Neural cell (in vitro differentiated cells): ENCODE data around the gene LORICRIN. TPM values are rescaled to one million over a fixed set of nuclear protein-coding genes. Genes with fewer than 3 reads are reported as not detected.
"Not testable (repeated sequence)": the region's sequence is repeated elsewhere in the genome, so short reads cannot be mapped to it uniquely, and the experiment has no call there.

Experiments
- H2AFZ ChIP-seq: fragments of 200-600, 300-800 bp; sonication (generic), shearing (Covaris generic); 2 replicates; pipeline ENCODE4 v1.6.0; 2014; ENCODE audit warnings: low read depth, mild to moderate bottlenecking, antibody characterized with exemption, low read length, moderate library complexity
- H3F3A ChIP-seq: fragments of 200-600 bp; shearing (Covaris generic); 2 replicates; pipeline ENCODE4 v1.6.1; 2016; ENCODE audit warnings: mild to moderate bottlenecking, moderate library complexity, mixed read lengths, antibody characterized with exemption, low read length; ENCODE audit not compliant: insufficient read depth, poor library complexity, severe bottlenecking
- H3K27ac ChIP-seq: fragments of 200-600, 300-800 bp; sonication (generic), shearing (Covaris generic); 2 replicates; pipeline ENCODE4 v1.5.1; 2014; ENCODE audit warnings: mild to moderate bottlenecking, low read length, moderate library complexity
- H3K27me3 ChIP-seq: fragments of 300-800, 200-600 bp; sonication (generic), shearing (Covaris generic); 2 replicates; pipeline ENCODE4 v1.6.0; 2014; ENCODE audit warnings: mild to moderate bottlenecking, low read depth, low read length, moderate library complexity; ENCODE audit not compliant: insufficient read depth
- H3K36me3 ChIP-seq: fragments of 300-800, 200-600 bp; sonication (generic), shearing (Covaris generic); 2 replicates; pipeline ENCODE4 v1.5.1; 2014; ENCODE audit warnings: mild to moderate bottlenecking, antibody characterized with exemption, low read length, moderate library complexity; ENCODE audit not compliant: insufficient read depth
- H3K4me2 ChIP-seq: fragments of 300-800, 200-600 bp; sonication (generic), shearing (Covaris generic); 2 replicates; pipeline ENCODE4 v1.6.0; 2014; ENCODE audit warnings: mild to moderate bottlenecking, low read length
- H3K4me3 ChIP-seq: fragments of 300-800, 200-600 bp; sonication (generic), shearing (Covaris generic); 2 replicates; pipeline ENCODE4 v1.5.1; 2014; ENCODE audit warnings: mild to moderate bottlenecking, low read length, moderate library complexity
- H3K79me2 ChIP-seq: fragments of 200-600 bp; shearing (Covaris generic); replicated peaks from 2 replicates; pipeline ENCODE4 v1.6.0; 2014; ENCODE audit warnings: mild to moderate bottlenecking, low read length, moderate library complexity; ENCODE audit not compliant: insufficient read depth
- H3K9ac ChIP-seq: fragments of 300-800, 200-600 bp; sonication (generic), shearing (Covaris generic); 2 replicates; pipeline ENCODE4 v1.6.1; 2016; ENCODE audit warnings: mild to moderate bottlenecking, low read length, mixed read lengths
- H3K9me2 ChIP-seq: fragments of 200-600 bp; shearing (Covaris generic); 2 replicates; pipeline ENCODE4 v1.6.1; 2016; ENCODE audit warnings: mild to moderate bottlenecking, low read length, mixed read lengths; ENCODE audit not compliant: insufficient read depth
- H3K9me3 ChIP-seq: fragments of 200-600, 300-800 bp; sonication (generic), shearing (Covaris generic); 2 replicates; pipeline ENCODE4 v1.6.1; 2016; ENCODE audit warnings: mild to moderate bottlenecking, mixed run types, low read length, moderate library complexity, mixed read lengths
- H4K20me1 ChIP-seq: fragments of 200-600 bp; shearing (Covaris generic); 2 replicates; pipeline ENCODE4 v1.6.1; 2016; ENCODE audit warnings: mild to moderate bottlenecking, mixed run types; ENCODE audit not compliant: insufficient read depth
- CTCF ChIP-seq: fragments of 450-650 bp; IDR thresholded peaks from 2 replicates; pipeline ENCODE4 v1.5.1; 2014; ENCODE audit warnings: antibody characterized with exemption, mild to moderate bottlenecking, moderate library complexity; ENCODE audit not compliant: poor library complexity, severe bottlenecking
- EP300 ChIP-seq: fragments of 450-650 bp; conservative IDR thresholded peaks from 2 replicates; pipeline ENCODE4 v1.6.1; 2014; ENCODE audit warnings: antibody characterized with exemption, mild to moderate bottlenecking, moderate library complexity; ENCODE audit not compliant: poor library complexity, severe bottlenecking
- EZH2 ChIP-seq: fragments of 200-600, 300-800 bp; shearing (Covaris generic), sonication (generic); IDR thresholded peaks from 2 replicates; pipeline ENCODE4 v1.6.1; 2014; ENCODE audit warnings: antibody characterized with exemption, low read length, borderline replicate concordance, mild to moderate bottlenecking; ENCODE audit not compliant: insufficient read depth, poor library complexity, severe bottlenecking
- MXI1 ChIP-seq: fragments of 450-650 bp; conservative IDR thresholded peaks from 2 replicates; pipeline ENCODE4 v1.6.1; 2014; ENCODE audit warnings: antibody characterized with exemption, mild to moderate bottlenecking; ENCODE audit not compliant: poor library complexity, severe bottlenecking
- POLR2AphosphoS5 ChIP-seq: IDR thresholded peaks from 2 replicates; pipeline ENCODE4 v1.6.1; 2012
- RAD21 ChIP-seq: fragments of 450-650 bp; conservative IDR thresholded peaks from 2 replicates; pipeline ENCODE4 v1.6.1; 2014; ENCODE audit warnings: antibody characterized with exemption, mild to moderate bottlenecking, moderate library complexity
- REST ChIP-seq: IDR thresholded peaks from 2 replicates; pipeline ENCODE4 v1.6.1; 2012; ENCODE audit warnings: borderline replicate concordance
- SMC3 ChIP-seq: fragments of 450-650 bp; conservative IDR thresholded peaks from 2 replicates; pipeline ENCODE4 v1.6.1; 2014; ENCODE audit warnings: antibody characterized with exemption, mild to moderate bottlenecking, moderate library complexity; ENCODE audit not compliant: poor library complexity
- TAF1 ChIP-seq: IDR thresholded peaks from 2 replicates; pipeline ENCODE4 v1.6.1; 2012; ENCODE audit warnings: low read depth
- polyA plus RNA-seq: library from polyadenylated mRNA; depleted of rRNA; stranded (reverse); fragments of >200 nt; gene quantifications from 2 replicates; pipeline ENCODE4 v1.2.3, GENCODE V29; 2014

Gene LORICRIN
- polyA plus RNA-seq, 1 donor from 2014 or later: 1.3 TPM

GRCh38 chr1:153227810-153228209 is 31.7 kb upstream of the LORICRIN start:
- H3K4me2 ChIP-seq: no peak overlapping the region
- H3F3A ChIP-seq: no peaks in the 10 kb centered on the region
- no peak overlapping the region for H3K27ac ChIP-seq
- H3K4me3 ChIP-seq: no peak overlapping the region
- no peaks in the 10 kb centered on the region for H3K27me3 ChIP-seq
- no peaks in the 10 kb centered on the region for H3K36me3 ChIP-seq
- no peaks in the 10 kb centered on the region for H3K9me2 ChIP-seq
- H3K79me2 ChIP-seq: no peaks in the 10 kb centered on the region
- H4K20me1 ChIP-seq: no peaks in the 10 kb centered on the region
- no peak for TF ChIP-seq REST
- TF ChIP-seq RAD21: no peak
- no peak for TF ChIP-seq EZH2
- TF ChIP-seq SMC3: no peak
- no peak for TF ChIP-seq EP300
- no peak for TF ChIP-seq POLR2AphosphoS5
- TF ChIP-seq TAF1: no peak
- TF ChIP-seq CTCF: no peak
- no peak for TF ChIP-seq MXI1
- no peak overlapping the region for H3K9ac ChIP-seq
- no peaks in the 10 kb centered on the region for H3K9me3 ChIP-seq
- H2AFZ ChIP-seq: no peak overlapping the region

- H3F3A ChIP-seq: no peaks in the 10 kb centered on the region
- H4K20me1 ChIP-seq: no peaks in the 10 kb centered on the region
- H3K36me3 ChIP-seq: no peaks in the 10 kb centered on the region
- H3K4me3 ChIP-seq: no peak overlapping the region
- H3K9me3 ChIP-seq: no peaks in the 10 kb centered on the region
- TF ChIP-seq POLR2AphosphoS5 (no peak), CTCF (no peak)
- H3K79me2 ChIP-seq: no peaks in the 10 kb centered on the region
- no peak overlapping the region for H2AFZ ChIP-seq
- H3K4me2 ChIP-seq: no peak overlapping the region
- no peak overlapping the region for H3K27ac ChIP-seq
- no peak overlapping the region for H3K9ac ChIP-seq
- no peaks in the 10 kb centered on the region for H3K9me2 ChIP-seq
- no peaks in the 10 kb centered on the region for H3K27me3 ChIP-seq
Observed at GRCh38 chr1:153228491-153228890, 31.0 kb upstream of the LORICRIN start.

- not testable (repeated sequence) for H3K36me3 ChIP-seq, H3K9ac ChIP-seq, H3K9me3 ChIP-seq, H3K27me3 ChIP-seq, H3K4me2 ChIP-seq, H4K20me1 ChIP-seq, H3K4me3 ChIP-seq, H2AFZ ChIP-seq, H3F3A ChIP-seq, H3K79me2 ChIP-seq, H3K27ac ChIP-seq, H3K9me2 ChIP-seq
Observed at GRCh38 chr1:153229076-153229829, 30.2 kb upstream of the LORICRIN start.
